DMS 273 treated with DMSO at 0.1 percent for 48 hours (cell line): ENCODE results near the gene ARMC9.

Experiments used
- DNase-seq: peaks from one replicate; lab custom pipeline; 2025; lab: John Stamatoyannopoulos, UW

The ARMC9 gene

DNA sequence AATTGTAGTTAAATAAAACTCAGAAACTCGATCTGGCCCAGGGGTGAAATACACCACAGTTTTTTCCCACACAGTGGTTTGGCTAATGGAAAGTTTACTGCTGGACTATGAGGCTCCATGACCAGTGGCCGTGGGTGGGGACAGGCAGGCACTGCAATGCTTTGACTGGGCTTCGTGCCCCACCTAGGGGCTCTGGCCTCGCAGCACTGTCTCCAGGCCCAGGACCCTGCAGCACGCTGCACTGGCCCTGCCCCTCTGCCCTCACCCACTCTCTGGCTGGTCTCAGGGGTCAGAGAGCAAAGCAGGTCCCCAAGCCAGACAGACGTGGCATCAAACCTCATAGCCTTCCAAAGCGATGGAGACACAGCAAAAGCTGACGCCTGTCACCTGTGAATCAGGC, 183.7 kb downstream of the ARMC9 start:
- DNase-seq = no peak

DNA sequence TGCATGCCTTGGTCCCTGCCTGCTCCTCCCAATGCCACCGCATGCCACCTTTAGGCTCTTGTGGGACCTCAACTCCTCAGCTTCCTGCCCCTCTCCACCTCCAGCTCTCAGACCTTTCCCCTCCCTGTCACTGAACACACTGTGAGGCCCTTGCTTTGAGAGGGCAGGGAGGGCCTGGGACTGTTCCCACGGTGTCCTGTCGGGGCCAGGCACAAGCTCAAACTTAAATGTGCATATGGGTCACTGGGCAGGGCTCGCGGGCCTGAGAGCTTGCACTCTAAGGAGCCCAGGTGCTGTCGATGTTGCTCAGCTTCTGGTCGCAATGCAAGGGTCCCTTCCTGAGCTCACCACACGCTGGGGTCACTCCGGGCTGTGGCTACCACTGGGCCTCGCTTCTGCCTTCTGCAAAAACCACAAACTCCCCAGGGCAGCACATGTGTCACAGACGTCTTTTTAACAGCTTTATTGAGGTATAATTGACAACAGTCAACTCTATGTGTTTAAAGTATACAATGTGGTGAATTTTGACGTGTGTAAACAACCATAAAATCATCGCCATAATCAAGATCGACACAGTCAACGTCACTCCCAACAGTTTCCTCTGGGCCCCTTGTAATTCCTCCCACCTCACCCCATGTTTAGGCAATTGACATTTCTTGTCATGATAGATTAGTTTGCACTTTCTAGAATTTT, 185.1 kb downstream of the ARMC9 start:
- no peak for DNase-seq

DNA sequence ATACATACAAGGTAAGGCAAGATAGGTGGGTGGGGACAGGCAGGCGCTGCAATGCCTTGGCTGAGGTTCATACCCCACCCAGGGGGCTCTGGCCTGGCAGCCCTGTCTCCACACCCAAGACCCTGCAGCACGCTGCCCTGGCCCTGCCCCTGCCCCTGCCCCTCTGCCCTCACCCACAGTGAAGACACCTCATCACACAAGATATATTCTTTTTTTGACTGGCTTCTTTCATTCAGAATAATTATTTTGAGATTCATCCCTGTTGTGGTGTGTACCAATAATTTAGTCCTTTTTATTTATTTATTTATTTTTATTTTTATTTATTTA, 185.6 kb downstream of the ARMC9 start:
- DNase-seq = no peak

DNA sequence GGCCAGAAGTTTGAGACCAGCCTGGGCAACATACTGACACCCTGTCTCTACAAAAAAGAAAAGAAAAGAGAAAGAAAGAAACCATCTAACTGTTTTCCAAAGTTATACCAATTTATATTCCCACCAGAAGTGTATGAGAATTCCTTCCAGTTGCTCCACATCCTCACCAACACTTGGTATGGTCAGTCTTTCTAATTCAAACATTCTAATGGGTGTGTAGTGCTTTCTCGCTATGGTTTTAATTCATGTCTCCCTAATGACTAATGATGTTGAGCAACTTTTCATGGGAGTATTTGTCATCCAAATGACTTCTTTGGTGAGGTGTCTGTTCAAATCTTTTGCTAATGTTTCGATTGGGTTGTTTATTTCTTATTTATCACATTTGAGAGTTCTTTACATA, 186.5 kb downstream of the ARMC9 start:
- no peak for DNase-seq

DNA sequence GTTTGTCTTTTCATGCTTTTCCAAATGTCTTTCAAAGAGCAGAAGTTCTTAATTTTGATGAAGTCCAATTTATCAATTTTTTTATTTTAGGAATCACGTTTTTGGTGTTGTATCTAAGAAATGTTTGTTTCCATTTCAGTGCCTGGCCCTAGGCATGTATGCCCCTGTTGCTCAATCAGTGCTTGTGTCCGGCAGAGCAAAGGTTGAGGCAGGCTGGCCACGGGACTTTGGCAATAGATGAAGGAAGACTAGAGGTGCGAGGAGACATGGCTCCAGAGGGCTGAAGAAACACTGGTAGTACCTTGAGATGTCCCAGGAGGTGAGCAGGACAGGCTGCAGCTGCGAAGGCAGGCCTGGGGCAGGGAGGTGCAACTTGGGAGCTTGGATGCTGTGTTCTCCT, 187.0 kb downstream of the ARMC9 start:
- no peak for DNase-seq

DNA sequence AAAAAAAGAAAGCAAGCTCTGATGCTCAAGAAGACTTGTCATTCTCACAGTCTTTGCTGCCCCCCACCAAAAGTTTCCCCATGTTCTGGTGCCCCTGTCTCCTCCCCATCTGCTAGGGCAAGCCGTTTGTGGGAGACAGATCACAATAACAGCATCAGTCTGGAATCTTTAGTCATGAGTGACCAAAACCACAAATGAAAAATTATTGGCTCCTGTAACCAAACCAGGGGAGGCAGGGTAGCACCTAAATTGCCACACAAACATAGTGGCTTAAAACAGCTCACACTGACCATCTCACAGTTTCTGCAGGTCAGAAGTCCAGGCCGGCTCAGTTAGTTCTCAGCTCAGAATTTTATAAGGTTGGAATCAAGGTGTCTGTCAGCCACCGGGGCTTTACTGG, 188.0 kb downstream of the ARMC9 start:
- DNase-seq = no peak

DNA sequence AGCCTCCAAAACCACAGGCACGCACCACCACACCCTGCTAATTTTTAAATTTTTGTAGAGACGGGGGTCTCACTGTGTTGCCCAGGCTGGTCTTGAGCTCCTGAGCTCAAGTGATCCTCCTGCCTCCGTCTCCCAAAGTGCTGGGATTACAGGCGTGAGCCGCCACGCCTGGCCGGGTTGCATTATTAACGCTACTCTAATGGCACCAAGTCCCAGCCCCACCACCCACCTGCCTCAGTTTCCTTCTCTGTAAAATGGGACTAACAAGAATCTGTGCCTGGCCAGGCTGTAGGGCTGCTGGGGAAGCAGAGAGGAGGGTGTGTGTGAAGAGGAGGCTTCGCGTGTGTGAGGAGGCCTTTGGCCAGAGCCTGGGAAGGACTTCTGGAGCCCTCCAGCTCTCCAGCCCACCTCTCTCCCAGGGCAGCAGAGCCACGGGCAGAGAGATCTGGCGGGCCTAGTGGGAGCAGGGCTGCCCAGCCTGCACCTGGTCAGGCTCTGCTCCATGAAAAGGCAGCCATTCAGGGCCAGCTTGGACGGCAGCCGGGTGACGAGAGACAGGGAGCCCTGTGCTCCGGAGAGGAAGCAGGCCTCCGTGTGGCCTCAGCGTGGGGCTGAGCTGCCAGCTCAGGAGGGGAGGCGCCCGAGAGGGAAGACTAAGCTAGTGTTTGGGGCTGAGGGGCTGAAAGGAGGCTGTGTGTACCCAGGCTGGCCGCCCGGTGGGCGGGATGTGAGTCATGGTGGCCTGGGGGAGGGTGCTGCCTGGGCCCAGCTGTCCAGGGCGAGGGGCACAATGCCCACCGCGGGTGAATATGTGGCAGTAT, 189.7 kb downstream of the ARMC9 start:
- no peak for DNase-seq

DNA sequence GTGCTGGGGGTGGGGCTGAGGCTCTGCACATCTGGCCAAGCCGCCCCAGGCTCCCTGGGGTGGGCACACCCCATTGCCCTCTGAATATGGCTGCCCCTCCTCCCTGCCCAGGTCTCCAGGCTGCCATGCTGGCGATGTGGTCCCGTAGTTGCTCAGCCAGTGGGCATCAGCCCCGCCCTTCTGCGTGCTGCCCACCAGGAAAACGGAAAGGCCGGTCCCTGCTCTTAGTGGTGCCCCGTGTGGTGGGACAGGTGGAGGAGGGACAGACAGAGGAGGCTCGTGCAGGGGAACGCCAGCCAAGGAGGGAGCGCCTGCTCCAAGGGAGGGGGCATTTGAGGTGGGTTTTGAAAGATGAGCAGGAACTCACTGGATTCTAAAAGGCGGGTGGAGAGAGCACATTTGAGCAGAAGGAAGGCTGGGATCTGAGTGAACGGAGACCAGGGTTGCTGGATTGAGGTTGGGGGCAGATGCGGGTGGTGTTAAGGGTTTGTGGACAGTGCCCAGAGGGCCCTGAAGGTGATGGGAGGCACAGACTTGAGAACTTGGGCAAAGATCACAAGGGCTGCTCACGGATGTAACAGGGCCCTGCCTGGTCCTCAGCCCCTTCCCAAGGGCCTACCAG, 190.4 kb downstream of the ARMC9 start:
- no peak for DNase-seq

DNA sequence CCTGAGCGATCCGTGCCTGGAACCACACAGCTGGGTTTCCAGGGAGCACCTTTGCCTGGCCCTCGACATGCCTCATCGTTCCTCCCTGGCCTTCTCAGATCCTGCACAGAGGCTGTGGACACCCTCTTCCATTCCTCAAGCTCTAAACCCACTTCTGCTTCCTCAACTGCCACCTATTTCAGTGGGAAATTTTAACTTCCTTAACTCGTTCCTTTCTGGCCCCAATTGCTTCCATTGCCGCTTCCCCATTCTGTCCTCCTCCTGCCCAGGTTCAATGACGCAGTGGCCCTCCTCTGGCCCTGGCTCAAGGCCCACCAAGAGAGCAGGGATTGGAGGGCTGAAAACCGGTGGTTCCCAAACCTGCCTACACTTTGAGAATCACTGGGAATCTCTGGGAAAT, 192.2 kb downstream of the ARMC9 start:
- DNase-seq = no peak

DNA sequence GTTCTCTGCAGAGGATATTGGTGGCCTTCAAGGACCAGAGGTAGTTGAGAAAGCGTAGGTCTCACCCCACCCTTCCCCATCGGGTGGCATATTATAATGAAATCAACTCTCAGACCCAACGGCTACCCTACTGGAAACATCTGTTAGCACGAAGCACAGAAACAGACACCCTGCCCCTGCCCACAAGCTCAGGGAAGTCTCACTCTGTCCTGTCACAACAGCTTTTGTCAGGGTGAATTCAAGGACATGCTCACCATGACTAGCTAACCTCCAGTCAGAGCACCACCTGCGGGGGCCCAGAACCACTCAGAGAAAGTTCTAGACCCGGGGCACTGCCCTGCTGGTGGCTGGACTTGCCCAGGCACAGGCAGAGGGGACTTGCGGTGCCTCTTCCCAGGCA, 193.6 kb downstream of the ARMC9 start:
- no peak for DNase-seq

DNA sequence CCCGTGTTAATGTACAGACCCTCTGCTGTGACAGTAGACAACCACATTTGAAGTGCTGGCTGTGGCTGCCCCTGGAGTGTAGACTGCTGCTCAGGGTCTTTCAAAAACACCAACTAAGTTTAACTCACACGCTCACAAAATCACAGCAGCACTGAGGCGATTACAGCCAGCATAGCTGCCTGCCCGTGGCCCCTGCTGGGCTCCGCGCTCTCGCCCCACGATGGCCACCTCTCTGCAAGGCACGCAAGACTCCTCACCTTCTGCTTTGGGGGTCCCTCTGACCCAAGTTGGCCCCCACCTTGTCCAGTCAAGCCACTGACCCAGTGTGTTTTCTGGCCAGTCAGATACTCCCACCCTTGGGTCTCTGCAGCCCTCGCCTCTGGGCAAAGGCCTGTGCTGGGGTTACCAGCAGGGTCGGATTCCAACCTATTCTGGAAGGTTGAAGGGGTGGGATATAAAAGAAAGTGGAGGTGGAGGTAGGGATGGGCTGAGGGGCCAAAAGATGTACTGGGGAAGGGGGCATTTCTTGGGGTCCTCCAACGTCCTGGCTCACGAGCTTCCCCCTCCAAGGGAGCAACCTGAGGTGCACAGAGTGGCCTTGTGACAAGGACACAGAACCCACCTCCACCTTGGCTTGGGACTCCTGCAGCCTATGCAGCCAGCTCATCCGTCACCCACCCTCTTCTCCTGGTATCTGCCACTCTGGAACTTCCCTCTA, 194.2 kb downstream of the ARMC9 start:
- no peak for DNase-seq

DNA sequence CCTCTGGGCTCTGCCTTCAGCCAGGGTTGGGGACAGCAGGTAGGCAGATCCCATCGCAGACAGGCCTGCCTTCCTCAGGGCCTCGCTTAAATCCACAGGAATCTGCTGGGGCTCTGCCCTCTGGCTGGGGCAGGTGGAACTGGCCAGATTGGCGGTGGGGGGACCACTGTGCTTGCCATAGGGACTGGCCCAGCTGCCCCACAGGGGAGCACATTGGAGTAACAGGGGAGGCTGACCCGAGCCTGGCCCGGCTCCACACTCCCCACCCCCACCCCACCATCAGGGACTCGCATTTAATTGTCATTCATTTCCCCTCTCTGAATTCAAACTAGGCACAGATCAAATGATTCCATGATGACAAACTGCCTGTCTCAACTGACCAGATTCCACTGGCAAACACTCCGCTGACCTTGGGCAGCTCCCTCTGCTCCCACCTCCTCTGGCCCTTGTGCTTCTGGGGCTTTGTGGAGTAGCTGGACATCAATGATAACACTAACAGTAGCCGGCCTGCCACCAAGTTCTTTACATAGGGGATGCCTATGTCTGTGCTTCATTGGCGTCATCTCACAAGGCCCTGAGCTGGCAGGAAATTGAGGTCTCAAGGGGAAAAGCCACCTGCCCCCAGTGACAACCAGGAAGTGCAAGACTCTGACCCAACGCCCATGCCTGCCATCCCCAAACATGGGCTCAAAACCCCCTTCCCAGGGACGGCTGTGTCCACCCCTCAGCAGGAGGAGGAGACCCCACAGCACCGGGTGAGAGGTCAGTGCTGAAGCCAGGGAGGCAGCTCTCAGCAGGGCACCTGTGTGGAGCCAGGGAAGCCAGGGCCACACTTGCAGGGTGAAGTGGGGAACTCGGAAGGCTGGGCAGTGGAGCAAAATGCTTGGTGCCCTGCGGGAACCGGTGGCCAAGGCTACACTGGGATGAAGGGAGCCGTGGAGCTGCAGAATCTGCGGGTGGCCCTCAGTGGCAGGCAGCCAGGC, 195.0 kb downstream of the ARMC9 start:
- DNase-seq = no peak

DNA sequence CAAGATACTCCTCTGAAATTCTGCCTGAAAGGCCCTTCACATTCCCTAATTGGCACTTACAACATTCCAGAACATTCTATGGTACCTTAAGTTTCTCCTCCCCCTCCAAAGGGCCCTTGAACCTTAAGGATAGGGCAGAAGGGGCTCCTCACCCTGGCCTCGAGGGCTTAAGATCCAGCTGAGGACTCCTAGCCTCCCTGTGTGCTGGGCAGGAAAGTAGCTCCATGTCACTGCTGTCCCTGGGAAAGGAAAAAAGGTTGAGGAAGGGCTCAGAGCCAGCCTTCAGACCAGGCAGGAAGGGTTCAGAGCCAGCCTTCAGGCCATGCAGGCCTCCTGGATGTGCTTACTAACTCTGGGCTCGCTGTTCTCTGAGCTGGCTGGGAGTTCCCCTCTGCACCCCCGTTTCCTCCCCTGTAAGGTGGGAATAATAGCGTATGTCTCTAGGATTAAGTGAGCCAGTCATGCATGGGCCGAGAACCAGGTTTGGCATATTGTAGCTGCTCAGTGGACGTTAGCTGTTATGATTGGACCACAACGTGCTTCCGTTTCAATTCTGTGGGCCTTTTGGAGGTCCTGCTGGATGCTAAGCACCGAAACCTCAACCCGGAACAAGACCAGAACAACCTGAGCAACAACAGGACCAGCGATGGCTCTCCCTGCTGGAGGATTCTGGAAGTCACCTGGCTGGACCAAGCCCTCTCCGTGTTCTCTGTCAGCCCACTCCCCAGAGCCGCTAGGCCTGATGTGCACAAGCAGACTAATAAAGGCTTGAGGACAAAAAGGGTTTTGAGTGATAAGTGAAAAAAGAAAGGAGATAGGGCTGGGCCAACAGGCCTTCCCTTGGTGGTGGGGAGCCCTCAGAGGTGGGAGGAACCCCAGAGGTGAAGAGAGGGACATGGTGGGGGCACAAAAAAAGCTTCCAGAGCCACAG, 196.0 kb downstream of the ARMC9 start:
- no peak for DNase-seq

DNA sequence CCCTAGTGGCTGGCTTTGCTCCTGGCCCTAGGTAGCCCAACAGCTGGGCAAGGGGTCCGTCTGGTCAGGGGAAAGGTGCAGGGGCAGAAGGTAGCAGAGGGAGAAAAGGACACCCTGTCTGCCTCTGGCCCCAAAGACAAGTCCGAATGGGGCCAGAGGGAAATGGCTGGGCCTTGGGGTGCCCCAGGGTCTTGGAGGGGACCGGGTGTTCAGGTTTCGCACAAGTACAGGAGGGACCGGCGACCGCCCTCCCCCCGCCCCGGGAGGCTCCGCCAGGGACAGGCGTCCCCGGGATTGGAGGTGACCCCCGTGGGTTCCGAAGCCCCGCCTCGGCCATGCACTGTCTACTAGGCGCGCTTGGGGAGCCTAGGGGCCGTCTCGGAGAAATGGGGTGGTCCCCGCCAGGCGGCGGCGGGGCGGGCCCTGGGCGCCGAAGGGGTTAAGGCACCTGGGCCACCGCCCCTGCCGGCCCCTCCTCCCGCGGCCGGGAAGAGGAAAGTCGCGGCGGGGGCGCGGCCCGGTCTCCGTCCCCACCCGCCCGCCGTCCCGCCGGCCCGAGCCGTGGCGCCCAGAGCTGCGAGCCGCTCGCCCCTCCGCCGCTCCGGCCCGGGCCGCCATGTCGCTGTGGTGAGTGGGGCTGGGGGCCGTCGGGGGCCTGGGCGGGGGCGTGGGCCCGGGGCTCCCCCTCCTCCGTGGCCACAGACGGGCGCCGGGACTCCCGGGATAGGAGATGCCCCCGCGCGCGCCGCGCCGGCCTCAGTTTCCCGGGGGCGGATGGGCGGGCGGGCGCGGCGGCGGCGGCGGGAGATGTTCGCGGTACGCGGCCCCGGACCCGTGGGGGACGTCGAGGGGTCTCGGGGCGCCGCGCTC, 197.0 kb downstream of the ARMC9 start, which contains the start of gene B3GNT7:
Gene B3GNT7, plus strand, starts transcription at position 523 of the 870 bp plus-strand sequence. Its CDS starts 94 bp downstream, at position 617.
- no peak for DNase-seq

DNA sequence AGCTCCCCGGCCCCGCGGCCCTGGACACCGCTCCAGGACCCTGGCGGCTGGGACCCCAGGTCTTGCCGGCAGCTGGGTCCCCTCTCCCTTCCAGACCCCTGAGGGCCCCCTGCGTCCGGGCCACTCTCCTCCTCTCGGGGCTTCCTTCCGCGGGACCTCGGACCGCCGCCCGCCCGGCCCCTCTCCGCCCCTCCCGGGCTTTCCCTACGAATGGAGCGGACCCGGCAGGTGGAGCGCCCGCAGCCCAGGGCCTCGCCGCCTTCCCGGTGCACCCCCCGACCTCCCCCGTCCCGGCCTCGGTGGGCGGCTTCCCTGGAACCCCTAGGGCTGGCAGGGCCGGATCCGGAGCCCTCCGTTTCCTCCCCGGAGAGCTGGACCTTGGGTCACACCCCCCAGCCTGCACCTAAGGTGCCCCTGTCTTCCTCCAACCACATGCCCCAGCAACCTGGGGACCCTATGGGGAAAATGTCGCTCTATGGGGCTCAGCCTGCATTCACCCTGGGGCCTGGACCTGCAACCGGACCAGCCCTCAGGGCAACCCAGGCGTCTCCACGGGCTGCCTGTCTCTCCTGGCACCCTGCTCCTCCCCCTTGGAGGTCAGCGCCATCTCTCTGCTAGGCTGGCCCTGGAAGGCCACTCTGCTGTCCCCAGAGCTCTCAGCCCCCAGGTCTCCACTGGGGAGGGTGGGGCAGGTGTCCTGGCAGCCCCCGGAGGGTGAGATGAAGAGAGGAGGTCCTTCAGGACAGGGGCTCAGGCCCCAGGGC, 197.8 kb downstream of the ARMC9 start:
- no peak for DNase-seq

DNA sequence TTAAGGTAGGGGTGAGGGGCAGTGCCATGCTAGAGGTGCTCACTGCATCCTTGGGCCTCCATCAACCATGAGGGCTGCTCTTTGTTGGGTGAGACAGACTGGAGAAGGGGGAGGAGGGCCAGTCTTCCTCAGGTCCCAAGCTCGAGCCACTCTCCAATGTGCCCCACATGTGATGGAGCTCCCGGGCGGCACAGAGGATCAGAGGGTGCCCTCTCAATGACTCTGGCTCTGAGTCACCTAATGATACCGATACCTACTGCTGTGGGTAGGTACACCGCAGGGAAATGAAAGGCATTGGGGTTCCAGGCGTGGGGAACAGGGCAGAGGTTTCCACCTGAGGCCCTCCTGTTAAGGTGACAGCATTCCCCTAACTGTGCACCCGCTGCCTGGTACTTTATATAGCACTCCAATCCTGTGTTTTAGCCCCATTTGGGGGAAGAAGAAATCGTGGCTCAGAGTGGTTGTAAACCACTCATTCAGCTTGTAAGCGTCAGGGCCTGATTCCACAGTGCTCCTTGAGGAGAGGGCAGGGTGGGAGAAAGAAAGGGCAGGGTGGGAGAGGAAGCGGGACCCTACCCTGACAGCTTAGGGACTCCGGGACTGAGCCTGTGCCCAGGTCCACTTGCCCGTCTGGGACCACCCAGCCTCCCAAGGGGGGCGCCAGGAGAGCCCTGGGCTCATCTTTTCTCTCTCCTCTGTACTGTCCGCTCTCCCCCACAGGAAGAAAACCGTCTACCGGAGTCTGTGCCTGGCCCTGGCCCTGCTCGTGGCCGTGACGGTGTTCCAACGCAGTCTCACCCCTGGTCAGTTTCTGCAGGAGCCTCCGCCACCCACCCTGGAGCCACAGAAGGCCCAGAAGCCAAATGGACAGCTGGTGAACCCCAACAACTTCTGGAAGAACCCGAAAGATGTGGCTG, 198.8 kb downstream of the ARMC9 start:
- no peak for DNase-seq

DNA sequence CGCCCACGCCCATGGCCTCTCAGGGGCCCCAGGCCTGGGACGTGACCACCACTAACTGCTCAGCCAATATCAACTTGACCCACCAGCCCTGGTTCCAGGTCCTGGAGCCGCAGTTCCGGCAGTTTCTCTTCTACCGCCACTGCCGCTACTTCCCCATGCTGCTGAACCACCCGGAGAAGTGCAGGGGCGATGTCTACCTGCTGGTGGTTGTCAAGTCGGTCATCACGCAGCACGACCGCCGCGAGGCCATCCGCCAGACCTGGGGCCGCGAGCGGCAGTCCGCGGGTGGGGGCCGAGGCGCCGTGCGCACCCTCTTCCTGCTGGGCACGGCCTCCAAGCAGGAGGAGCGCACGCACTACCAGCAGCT, 199.5 kb downstream of the ARMC9 start:
- no peak for DNase-seq
